HG03354 (cell line): Measurements from ENCODE around the gene RAP1GAP.
"Not testable (repeated sequence)": the region's sequence is repeated elsewhere in the genome, so short reads cannot be mapped to it uniquely, and the experiment has no call there.

ENCODE experiments used
- ATAC-seq: cut with Tn5 transposase; IDR thresholded peaks from one replicate; pipeline ENCODE4 v1.9.1; 2021; ENCODE audit warnings: mild to moderate bottlenecking; ENCODE audit not compliant: unreplicated experiment, poor library complexity, severe bottlenecking

The RAP1GAP gene

DNA sequence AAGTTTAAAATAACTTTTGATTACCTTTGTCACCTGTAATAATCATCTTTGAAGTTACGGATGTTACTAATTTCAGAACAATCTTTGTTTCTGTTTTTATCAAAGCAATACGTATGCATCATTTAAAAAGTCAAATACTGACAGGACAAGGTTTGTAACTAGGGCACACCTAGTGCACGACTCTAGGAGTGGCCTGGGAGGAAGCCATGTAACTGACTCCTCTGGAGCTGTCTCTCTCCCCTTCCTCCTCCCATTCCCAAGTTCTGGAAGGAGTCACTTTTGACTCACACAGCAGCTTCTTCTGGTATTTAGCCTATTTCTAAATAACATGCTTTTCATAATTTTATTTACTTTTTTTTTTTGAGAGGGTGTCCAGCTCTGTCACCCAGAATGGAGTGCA is 11.8 kb upstream of the RAP1GAP start:
- ATAC-seq, result no peak

- no peak for ATAC-seq
Measured at GRCh38 chr1:21680381-21680780, 11.2 kb upstream of the RAP1GAP start.

GRCh38 chr1:21677168-21677567 is 8.0 kb upstream of the RAP1GAP start:
- ATAC-seq, result no peak

DNA sequence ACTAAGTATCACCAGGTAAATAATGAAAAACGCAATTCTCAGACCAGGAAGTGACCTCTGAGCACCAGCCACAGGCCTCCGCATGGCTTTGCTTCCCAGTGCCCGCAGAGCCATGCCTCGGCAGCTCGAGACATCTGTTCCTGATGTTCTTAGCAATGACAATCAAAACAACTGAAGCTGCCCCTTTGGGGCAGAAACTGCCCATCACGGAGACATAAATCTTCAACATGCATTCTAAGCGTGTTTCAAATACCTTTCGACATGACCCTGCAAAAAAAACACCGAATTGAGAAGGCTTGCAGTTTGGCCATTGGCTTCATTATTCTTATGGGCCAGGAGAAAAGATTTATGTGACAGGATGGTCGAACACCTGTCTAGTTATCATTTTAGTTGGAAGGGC is 5.8 kb upstream of the RAP1GAP start:
- no peak for ATAC-seq

DNA sequence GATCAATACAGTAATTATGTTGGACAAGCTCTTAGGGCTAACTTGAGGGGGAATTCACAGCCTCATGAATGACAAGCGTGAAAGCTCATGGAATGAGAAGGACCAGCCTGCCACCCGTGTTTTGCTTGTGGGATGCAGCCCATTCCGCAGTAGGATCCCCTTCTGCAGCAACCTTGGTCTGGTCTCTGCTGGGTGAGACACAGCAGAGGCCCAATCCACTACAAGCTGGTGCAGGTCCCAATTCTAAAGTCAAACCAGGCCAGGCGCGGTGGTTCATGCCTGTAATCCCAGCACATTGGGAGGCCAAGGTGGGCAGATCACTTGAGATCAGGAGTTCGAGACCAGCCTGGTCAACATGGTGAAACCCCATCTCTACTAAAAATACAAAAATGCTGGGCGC is 4.7 kb upstream of the RAP1GAP start:
- ATAC-seq, result not testable (repeated sequence)

GRCh38 chr1:21673277-21673780 is 4.2 kb upstream of the RAP1GAP start:
- ATAC-seq, result no peak

DNA sequence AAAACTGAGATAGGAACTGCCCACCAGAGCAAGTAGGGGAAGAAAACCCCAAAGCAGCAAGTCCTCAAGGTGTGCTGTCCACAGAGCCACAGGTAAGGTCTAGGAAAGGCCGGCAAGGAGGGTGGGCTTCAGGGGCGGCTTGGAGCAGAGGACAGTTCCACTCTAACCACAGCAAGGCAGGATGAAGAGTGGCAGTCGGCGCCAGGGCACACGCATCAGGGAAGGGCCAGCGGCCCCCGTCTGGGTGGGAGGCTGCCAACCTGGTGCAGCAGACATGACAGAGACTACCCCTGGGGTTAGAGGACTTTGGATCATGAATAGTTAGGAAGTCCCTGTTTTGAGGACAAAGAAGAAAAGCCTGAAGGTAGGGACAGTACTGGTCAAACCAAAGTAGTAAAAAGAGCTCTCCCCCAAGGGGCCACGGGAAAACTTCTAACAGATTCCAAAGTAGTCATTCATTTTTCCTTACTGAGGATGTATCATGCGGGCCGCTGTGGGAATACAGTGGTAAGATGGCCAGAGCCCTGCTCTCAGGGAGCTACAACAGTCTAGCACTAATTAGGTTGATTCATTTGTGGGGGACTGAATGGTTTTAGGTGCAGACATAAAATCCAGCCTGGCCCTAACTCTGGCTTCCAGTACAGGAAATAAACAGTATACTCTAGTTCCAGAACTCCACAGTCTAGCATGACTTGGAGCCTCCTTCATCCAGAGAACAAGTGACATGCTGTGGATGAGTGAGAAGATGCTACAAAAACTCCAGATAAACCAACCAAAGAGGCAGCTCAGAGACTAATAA is 3.5 kb upstream of the RAP1GAP start:
- no peak for ATAC-seq

GRCh38 chr1:21671915-21672314 is 2.8 kb upstream of the RAP1GAP start:
- ATAC-seq, result no peak

DNA sequence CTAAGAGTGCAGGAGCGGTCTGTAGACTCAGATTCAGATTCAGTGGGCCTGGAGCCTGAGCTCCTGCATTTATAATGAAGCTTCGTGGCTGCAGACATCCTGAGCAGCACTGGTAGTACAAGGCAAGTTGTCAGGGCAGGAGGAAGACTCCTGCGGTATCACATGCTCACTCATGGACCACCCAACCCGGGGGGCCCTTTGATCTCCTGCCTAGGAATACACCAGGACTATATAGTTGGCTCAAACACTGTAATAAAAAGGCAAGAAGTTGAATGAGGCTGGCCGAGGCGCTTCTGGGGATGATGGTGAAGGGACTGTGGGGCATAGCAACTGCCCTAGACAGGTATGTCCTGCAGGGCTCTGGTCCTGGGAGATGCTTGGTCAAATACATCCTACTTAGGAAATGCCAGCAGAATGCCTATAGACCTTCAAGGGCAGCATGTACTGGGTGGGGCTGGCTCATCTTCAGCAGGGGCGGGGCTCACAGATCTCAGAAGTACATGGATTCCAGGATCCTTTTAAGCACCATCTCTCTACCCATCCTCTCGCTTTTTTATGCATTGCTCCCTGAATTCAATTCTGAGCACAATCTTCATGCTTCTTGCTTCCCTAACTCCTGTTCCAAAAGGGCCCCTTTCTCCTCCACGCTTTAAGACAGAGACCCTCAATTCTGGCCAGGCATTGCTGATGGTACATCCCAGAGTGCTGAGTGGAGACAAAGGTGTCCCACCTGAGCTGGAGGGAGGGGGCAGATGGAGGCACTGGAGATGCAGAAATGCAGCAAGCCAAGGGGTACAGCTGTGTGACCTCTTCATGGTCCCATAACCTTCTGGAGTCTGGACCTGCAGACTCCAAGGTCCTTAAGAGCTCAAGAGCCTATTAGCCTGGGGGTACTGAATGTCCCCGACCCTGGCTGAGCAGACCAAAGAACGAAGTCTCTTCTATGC is 2.1 kb upstream of the RAP1GAP start:
- no peak for ATAC-seq

- no peak for ATAC-seq
Measured at GRCh38 chr1:21670059-21670881, 1.1 kb upstream of the RAP1GAP start.

- no peak for ATAC-seq
Measured at GRCh38 chr1:21668951-21669257, 253 bp downstream of the RAP1GAP start.

DNA sequence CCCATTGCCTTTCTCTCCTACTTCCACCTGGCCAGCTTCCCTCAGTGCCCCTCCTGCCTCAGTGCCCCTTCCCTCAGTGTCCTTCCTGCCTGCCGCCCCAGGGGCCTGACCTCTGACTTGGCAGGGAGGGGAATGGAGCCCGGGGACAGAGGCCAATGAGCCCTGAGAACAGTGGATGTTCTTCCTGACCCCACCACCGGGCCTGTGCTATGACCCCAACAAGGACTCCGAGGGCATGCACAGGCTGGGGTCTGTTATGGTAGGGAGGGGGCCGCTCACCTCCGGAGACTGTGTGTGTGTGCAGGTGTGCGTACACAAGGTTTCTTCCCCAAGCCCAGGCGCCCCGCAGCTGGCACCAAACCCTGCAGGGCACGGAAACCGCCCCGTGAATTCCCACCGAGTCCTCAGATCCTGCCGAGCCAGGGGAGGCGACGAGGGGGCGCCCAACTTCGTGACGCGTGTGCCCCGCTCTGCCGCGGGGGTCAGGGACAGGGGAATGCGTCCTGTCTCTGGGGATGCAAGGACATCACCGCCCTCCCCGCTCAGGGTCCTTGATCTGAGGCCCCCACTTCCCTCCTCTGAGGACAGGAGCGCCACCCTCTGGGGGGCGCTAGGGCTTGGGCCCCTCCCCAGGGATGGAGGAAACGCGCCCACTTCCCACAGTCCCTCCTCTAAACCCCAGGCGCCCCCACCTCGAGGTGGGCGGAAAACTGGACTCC is 766 bp downstream of the RAP1GAP start:
- no peak for ATAC-seq

DNA sequence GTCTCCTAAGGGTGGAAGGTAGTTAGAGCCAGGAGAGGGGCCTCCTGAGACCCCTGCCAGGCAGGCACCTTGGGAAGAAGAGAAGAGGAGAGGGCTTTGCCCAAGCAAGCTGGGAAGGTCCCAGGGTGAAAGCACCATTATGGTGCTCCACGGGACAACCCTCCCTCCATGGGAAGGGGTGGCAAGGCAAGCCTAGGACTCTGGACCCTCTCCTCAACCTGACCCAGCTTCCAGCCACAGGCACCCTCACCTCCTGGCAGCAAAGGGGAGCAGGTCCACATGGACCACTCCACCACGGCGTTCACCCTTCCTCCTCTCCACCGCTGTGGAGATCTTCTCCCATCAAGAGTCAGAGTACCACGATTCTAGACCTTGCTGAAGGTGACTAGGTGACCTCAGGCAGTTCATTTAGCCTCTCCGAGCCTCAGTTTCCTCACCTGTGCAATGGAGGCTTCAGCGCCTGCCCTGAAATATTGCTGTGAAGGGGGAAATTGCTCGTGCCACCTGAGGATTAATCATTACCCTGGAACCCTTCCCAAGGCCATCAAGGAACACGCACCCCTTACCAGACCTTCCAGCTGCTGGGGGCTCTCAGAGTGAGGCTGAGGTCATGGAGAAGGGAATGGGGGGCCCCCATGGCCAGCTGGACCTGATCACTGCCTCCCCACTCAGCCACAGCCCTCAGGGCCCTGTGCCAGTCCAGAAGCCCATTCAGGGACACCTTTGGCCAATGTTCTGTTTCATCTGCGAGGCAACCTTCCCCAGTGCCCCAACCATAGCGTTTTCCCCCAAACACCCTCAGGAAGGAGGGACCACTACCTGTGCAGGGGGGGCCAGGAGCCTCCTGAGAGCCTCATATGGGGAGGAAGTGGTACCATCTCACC is 1.6 kb downstream of the RAP1GAP start:
- ATAC-seq, result no peak

DNA sequence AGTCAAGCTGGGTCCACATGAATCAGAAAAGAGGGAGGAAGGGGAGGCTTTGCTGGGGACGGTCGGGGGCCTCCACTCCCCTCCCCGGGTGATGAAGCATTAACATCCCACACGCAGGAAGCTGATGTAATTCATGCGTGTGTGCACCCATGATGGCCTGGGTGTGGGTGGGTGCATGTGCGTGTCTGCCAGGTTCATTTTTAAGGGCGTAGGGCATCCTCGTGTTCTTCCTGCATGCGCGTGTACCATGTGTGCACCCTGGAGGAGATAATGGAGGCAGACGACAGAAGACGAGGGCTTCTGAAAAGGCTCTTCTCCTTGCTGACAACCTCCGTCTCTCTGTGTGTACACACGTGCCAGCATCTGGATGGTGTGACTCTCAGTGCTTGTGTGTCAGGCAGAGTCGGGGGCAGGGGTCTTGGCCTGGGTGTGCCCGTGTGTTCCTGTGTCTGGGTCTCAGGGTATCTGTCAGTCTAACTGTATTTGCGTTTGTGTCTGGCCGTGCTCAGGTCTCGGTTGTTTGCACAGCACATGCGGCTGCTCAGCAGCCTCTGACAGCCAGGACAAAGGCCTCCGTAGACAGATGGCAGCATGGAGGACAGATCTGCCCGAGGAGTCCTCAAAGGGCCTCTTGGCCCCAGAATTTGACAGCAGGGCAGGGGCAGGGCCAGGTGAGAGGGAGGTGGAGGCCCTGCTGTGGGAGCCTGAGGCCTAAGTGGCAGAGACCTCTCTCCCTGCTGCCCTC is 2.4 kb downstream of the RAP1GAP start:
- ATAC-seq, result no peak

DNA sequence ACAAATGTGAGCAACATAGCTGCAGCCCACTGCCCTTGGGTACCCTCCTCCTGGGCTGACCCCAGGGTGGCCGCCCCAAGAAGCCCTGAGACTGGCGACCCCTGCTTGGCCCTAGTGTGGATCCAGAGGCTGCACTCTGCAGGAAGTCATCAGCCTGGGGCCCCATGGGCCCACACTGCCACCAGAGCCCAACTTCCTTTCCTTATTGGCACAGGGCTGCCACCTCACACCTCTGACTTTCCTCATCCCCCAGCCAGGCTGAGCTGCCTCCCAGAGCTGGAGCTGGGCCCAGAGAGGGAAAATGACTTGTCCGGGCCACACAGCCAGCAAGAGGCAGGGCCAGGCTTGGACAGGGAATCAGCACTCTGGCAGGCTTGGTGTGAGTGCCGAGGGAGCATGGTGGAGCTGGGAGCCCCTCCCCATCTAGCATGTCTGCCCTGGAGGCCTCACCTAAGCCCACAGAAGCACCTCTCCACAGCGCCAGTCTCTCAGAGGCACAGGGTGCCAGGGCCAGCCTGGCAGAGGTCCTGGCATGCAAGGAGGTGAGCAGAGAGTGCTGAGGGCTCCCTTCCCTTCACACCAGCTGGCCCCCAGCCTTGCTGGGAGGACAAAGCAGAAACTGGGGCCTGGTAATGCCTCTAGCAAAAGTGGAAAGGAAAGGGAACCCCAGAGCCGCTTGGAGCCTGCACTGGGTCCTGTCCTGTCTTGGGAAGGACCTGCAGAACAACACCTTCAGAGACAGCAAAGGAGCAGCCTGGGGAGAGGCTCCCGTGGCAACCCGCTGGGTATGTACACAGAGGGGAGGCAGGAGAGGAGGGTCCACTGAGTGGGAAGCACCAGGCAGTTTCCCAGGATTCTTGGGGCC is 3.2 kb downstream of the RAP1GAP start:
- ATAC-seq, result no peak

- ATAC-seq, result no peak
Measured at GRCh38 chr1:21664806-21665588, 4.2 kb downstream of the RAP1GAP start.
